NCI-H2107 (cell line): ENCODE data around the gene SWSAP1.
"Not testable (repeated sequence)": the region's sequence is repeated elsewhere in the genome, so short reads cannot be mapped to it uniquely, and the experiment has no call there.

Source experiments
- DNase-seq: peaks from one replicate; lab custom pipeline; 2025; lab: John Stamatoyannopoulos, UW

The SWSAP1 gene, protein sequence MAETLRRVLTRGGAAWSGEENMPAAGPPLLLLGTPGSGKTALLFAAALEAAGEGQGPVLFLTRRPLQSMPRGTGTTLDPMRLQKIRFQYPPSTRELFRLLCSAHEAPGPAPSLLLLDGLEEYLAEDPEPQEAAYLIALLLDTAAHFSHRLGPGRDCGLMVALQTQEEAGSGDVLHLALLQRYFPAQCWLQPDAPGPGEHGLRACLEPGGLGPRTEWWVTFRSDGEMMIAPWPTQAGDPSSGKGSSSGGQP

DNA sequence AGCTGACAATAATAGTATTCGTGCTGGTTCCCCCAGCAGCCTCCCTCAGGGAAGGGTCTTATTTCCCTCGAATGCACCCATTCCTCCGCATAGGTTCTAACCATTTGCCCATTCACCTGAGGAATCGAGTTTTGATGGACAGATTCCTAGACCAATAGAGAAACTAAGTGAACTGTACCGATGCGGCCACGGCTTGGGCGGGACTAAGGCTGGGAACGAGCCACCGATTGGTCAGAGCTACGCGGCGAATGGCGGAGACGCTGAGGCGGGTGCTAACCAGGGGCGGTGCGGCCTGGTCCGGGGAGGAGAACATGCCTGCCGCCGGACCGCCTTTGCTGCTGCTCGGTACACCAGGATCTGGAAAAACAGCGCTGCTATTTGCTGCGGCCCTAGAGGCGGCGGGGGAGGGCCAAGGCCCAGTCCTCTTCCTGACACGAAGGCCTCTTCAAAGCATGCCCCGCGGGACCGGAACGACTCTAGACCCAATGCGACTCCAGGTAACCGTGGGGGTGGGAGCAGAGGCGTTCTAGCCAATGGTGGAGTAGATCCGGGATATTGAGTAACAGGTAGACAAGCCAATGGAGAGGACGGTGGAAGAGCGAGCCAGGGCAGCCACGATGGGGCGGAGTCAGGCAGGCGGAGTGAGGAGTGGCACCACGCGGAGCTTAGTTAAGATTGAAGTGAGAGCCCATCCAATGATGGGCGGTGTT is at the start of gene SWSAP1:
Gene SWSAP1, plus strand, starts transcription at position 234 of the 710 bp plus-strand sequence. Its CDS starts 15 bp downstream, at position 249.
- peak; percentile 95 for DNase-seq

GRCh38 chr19:11324748-11325389 is 49.6 kb upstream of the SWSAP1 start:
- DNase-seq: no peak

DNA sequence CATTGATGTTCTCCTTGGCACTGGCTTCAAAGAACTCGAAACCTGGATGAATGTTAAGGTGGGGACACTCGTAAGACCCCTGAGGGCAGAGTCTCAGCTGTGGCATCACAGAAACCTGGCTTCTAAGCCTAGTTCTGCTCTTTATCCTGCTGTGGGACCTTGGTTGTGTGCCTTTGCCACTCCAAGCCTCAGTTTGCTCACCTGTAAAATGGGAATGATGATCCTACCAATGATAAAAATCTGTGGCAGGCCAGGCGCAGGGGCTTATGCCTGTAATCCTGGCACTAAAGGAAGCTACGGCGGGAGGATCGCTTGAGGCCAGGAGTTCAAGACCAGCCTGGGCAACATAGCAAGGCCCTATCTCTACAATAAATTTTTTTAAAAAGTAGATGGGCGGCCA is 48.9 kb upstream of the SWSAP1 start:
- no peak for DNase-seq

- DNase-seq: no peak
Measured at GRCh38 chr19:11330127-11330526, 44.3 kb upstream of the SWSAP1 start.

DNA sequence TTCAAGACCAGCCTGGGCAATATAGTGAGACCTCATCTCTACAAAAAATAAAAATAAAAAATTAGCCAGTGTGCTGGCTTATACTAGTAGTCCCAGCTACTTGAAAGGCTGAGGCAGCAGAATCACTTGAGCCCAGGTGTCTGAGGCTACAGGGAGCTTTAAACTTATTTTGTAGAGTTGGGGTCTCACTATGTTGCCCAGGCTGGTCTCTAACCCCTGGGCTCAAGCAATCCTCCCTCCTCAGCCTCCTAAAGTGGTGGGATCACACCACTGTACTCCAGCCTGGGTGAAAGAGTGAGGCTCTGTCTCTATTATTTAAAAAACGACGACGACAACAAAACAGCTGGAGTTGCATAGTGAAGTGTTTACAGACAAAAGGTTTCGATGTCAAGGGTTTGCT is 43.0 kb upstream of the SWSAP1 start:
- DNase-seq: no peak

DNA sequence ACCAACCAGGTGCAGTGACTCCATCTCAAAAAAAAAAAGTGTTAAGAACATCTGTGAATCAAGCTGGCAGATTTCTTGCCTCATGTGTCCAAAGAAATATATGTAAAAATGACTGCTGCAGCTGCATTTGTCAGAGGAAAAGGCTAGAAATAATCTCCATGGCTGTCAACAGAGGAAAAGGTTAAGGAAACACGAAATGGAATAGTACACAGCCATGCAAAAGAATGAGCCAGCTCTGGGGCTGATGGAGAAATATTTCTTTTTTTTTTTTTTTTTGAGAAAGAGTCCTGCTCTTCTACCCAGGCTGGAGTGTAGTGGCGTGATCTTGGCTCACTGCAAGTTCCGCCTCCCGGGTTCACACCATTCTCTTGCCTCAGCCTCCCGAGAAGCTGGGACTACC is 41.6 kb upstream of the SWSAP1 start:
- DNase-seq: no peak

DNA sequence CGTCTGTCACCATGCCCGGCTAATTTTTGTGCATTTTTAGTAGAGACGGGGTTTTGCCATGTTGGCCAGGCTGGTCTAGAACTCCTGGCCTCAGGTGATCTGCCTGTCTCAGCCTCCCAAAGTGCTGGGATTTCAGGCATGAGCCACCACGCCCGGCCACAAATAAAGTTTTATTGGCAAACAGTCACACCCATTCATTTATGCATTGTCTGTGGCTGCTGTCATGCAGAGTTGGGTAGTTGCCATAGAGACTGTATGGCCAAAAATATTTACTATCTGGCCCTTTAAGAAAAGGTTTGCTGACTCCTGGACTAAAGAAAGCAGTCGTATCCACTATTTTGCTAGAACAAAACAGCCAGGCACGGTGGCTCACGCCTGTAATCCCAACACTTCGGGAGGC is 40.6 kb upstream of the SWSAP1 start:
- DNase-seq: not testable (repeated sequence)

DNA sequence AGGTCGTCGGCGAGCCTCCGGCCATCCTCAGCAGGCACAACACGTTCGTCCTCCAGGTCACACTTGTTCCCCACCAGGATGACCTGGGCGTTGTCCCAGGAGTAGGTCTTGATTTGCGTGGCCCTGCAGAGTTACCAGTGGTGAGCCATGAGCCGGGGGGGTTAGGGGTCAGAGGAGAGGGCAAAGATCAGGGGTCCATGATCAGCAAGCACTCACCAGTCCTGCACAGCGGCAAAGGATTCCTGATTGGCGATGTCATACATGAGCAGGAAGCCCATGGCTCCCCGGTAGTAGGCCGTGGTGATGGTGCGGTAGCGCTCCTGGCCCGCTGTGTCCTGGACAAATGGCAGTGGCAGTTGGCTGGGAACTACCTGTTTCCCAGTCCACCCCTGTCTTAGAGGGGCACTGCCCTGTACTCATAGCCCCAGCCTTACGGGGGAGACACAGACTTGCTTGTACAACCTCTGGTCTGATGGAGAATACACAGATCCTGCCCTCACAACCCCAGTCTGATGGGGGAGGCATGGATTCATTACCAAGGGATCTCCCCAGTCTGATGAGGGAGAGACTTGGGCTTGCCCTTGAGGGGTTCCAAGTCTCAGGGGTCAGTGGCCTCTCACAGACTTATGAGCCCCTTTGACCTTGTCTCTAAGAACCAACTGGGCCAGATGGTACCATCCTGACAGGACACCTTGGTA is 38.9 kb upstream of the SWSAP1 start:
- DNase-seq: no peak

- no peak for DNase-seq
Measured at GRCh38 chr19:11337080-11337479, 37.4 kb upstream of the SWSAP1 start.

DNA sequence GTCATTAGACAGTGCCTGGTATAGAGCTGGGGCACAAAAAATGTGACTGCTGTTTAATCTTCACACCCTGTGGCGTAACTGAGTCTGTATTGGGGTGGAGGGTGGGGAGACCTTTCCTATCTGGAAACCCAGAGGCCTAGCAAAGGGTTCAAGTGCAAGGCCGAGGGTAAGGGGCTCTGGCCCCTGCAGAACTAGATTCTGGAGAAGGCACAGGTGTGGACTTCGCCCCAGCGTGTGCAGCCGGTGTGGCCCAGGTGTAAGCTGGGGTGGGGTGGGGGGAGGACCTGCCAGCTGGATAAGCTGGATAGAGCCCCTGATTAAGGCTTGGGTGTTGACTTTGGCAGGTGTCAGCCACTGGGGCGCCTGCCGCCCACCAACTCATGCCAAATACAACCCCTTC is 36.3 kb upstream of the SWSAP1 start:
- DNase-seq: no peak

- DNase-seq: no peak
Measured at GRCh38 chr19:11338569-11339253, 35.8 kb upstream of the SWSAP1 start.

DNA sequence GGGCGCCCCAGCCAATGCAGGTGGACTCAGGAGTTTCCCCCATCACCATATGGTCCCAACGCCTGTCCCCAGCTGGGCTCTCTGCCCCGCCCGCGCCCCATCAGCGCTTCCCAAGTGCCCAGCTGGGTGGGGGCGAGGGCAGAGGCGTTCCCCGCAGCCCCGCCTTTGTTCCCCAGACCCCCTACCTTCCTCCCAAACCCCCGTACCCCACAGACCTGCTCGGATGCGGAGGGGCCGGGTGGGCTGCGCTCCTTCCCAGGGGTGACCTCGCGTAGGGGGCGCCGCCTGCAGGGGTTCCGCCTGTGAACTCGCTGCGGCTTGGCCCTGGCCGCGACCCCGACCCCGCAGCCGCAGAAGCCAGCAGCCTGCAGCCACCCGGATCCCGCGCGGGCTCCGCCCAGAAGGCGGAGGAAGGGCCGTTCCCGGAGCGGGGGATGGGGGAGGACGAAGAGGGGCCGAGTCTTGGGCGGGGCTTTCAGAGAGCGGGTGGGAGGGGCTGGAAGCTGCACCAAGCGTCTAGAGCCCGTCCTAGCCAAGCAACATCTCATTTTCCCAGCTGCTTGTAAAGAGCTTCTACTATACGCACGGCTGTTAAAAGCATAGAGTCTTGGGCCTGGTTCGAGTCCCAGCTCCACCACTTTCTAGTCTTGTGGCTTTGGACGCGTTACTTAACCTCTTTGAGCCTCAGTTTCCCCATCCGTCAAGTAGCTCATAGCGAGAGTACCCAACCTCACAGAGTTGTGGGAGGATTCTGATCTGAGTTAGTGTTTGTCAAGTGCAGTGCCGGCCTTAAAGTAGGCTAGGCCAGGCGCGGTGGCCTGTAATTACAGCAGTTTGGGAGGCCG is 35.0 kb upstream of the SWSAP1 start, which contains the start of gene RAB3D:
Gene RAB3D, minus strand, starts transcription at position 404 of the 845 bp plus-strand sequence. CDS start 2,258 bp downstream, outside the sequence.
- DNase-seq: peak; percentile 54

GRCh38 chr19:11340099-11340467 is 34.4 kb upstream of the SWSAP1 start:
- not testable (repeated sequence) for DNase-seq

DNA sequence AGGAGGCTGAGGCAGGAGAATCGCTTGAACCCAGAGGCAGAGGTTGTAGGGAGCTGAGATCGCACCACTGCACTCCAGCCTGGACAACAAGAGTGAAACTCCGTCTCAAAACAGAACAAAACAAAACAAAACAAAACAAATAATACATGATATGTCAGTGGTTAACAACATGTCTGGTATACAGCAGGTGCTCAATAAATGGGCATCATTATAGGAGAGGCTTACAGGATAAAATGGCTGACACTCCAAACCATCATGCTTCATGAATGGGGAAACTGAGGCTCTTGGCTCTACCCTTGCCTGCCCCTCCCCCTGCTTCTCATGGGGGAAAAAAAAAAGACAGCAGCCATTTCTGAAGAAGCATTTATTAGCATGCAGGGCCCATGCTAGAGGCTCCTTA is 32.0 kb upstream of the SWSAP1 start:
- DNase-seq: no peak

- no peak for DNase-seq
Measured at GRCh38 chr19:11345122-11345803, 29.2 kb upstream of the SWSAP1 start.

- DNase-seq: peak; percentile 95
Measured at GRCh38 chr19:11346104-11346940, 28.1 kb upstream of the SWSAP1 start, which contains the start of the genes CCDC159 and TMEM205. Gene CCDC159, plus strand, starts transcription at chr19:11346519. Its CDS starts 88 bp downstream, at chr19:11346607. Gene TMEM205, minus strand, starts transcription at chr19:11346268. Its CDS starts 649 bp downstream, at chr19:11345619.

GRCh38 chr19:11347546-11348039 is 26.9 kb upstream of the SWSAP1 start:
- DNase-seq: no peak

- DNase-seq: no peak
Measured at GRCh38 chr19:11349171-11349570, 25.3 kb upstream of the SWSAP1 start.

DNA sequence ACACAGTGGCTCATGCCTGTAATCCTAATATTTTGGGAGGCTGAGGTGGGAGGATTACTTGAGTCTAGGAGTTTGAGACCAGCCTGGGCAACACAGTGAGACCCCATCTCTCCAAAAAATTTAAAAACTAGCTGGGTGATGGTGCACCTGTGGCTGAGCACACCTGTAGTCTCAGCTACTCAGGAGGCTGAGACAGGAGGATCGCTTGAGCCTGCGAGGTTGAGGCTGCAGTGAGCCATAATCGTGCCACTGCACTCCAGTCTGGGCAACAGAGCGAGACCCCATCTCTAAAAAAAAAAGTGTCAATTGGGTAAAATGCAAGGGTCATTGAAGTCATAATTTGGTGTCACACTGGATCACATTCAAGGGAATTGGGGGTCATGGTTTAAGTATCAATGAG is 20.4 kb upstream of the SWSAP1 start:
- DNase-seq: not testable (repeated sequence)
